Urinary bladder (tissue), 4 donors: ENCODE results near the gene ZMYM2. TPM values are rescaled to one million over a fixed set of nuclear protein-coding genes. Genes with fewer than 3 reads are reported as not detected.
"Not testable (repeated sequence)": the region's sequence is repeated elsewhere in the genome, so short reads cannot be mapped to it uniquely, and the experiment has no call there.

Source experiments
- DNase-seq: peaks from one replicate; pipeline ENCODE4 v3.0.0-alpha.2; 2015; ENCODE audit errors: extremely low spot score
- H3K27ac ChIP-seq: one replicate; pipeline ENCODE4 v1.5.1; 2013; ENCODE audit warnings: low read depth, mild to moderate bottlenecking, moderate library complexity
- H3K36me3 ChIP-seq: one replicate; pipeline ENCODE4 v1.6.1; 2013; ENCODE audit warnings: mild to moderate bottlenecking, moderate library complexity; ENCODE audit not compliant: insufficient read depth
- H3K4me1 ChIP-seq: one replicate; pipeline ENCODE4 v1.6.1; 2013; ENCODE audit warnings: mild to moderate bottlenecking, moderate library complexity; ENCODE audit not compliant: insufficient read depth
- H3K4me3 ChIP-seq: one replicate; pipeline ENCODE4 v1.5.1; 2013; ENCODE audit warnings: low read depth, low read length
- whole genome bisulfite sequencing: extraction: QIAGEN DNeasy Blood & Tissue Kit; methylation state at CpG from one replicate; pipeline ENCODE4 v1.1.7; 2013; 5-methylcytosine and 5-hydroxymethylcytosine counted together
- polyA plus RNA-seq: library from polyadenylated mRNA; stranded (reverse); fragments of 200-250 nt; gene quantifications from one replicate; pipeline ENCODE4 v1.2.3, GENCODE V29; 2013
- total RNA-seq: library from RNA; depleted of rRNA; stranded (reverse); fragments of >200 nt; gene quantifications from one replicate; pipeline ENCODE4 v1.2.3, GENCODE V29; 2014
- donor health status: healthy with polysubstance abuse.
- donor health status: healthy.

Gene ZMYM2
- total and polyA plus RNA-seq, 2 donors = 20.0 to 199 TPM

GRCh38 chr13:19961489-19961888, 3.0 kb downstream of the ZMYM2 start:
- Histone ChIP-seq H3K27ac (no peak overlapping the region), H3K4me1 (no peaks in the 10 kb centered on the region), H3K4me3 (no peak overlapping the region), H3K36me3 (no peaks in the 10 kb centered on the region)
- WGBS = 43% methylated on average over 4 of the region's 4 CpGs
- no peak for DNase-seq

- no peaks in the 10 kb centered on the region for H3K36me3 ChIP-seq
- H3K4me1 ChIP-seq = no peaks in the 10 kb centered on the region
- no peak overlapping the region for H3K4me3 ChIP-seq
- no peak for DNase-seq
- no peak overlapping the region for H3K27ac ChIP-seq
Measured at GRCh38 chr13:19961924-19962323, 3.4 kb downstream of the ZMYM2 start.

GRCh38 chr13:19962894-19963293, 4.4 kb downstream of the ZMYM2 start:
- Histone ChIP-seq H3K4me1 (no peaks in the 10 kb centered on the region), H3K36me3 (no peaks in the 10 kb centered on the region), H3K27ac (no peak overlapping the region), H3K4me3 (no peak overlapping the region)
- WGBS = 85% methylated on average over 10 of the region's 10 CpGs
- DNase-seq = no peak

GRCh38 chr13:19967621-19968020, 9.1 kb downstream of the ZMYM2 start:
- 81% methylated on average over 3 of the region's 3 CpGs for WGBS
- H3K4me3 ChIP-seq = no peak overlapping the region
- DNase-seq = no peak
- H3K27ac ChIP-seq = no peak overlapping the region
- no peaks in the 10 kb centered on the region for H3K36me3 ChIP-seq
- H3K4me1 ChIP-seq = no peaks in the 10 kb centered on the region

DNA sequence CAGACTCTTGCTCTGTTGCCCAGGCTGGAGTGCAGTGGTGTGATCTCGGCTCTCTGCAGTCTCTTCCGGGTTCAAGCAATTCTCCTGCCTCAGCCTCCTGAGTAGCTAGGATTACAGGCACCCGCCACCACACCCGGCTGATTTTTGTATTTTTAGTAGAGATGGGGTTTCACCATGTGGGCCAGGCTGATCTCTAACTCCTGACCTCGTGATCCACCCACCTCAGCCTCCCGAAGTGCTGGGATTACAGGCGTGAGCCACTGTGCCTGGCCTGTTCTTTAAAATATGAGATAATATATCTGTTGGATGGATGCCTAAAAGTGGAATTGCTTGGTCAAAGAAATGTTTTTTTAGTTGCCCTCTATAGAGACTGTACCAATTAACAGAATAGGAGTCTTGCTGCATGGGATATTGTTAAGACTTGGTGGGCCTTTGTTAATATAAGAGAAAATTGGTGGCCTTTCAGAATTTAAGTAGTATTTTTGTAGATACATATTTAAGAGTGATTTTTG, 16.0 kb downstream of the ZMYM2 start:
- not testable (repeated sequence) for H3K27ac ChIP-seq, H3K4me1 ChIP-seq, H3K4me3 ChIP-seq, H3K36me3 ChIP-seq, DNase-seq
- 85% methylated on average over 7 of the region's 7 CpGs for WGBS

DNA sequence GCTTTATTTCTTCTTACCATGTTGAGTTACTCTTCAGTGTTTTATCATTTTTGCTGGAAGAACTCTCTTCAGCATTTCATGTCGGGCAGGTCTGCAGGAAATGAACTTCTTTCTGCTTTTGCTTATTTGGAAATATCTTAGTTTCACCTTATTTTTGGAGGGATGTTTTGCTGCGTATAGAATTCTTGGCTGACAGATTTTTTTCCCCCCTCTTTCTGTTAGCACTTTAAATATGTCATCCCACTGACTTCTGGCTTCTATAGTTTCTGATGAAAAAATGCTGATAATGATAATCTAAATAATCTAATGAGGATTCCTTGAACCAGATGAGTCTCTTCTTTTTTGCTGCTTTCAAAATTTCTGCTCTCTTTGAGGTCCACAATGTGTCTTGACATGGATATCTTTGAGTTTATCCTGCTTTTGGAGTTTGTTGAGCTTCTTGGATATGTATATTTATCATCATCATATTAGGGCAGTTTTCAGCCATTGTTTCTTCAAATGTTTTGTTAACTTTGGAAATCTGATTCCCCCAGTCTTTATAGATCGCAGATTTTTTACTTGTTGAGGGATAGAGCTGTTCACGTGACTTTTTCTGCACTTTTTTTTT, 20.4 kb downstream of the ZMYM2 start:
- no peaks in the 10 kb centered on the region for H3K4me1 ChIP-seq
- H3K27ac ChIP-seq = no peak overlapping the region
- no peak for DNase-seq
- peaks cover 2% of the 10 kb centered on the region for H3K36me3 ChIP-seq
- 99% methylated on average over 4 of the region's 4 CpGs for WGBS
- no peak overlapping the region for H3K4me3 ChIP-seq

DNA sequence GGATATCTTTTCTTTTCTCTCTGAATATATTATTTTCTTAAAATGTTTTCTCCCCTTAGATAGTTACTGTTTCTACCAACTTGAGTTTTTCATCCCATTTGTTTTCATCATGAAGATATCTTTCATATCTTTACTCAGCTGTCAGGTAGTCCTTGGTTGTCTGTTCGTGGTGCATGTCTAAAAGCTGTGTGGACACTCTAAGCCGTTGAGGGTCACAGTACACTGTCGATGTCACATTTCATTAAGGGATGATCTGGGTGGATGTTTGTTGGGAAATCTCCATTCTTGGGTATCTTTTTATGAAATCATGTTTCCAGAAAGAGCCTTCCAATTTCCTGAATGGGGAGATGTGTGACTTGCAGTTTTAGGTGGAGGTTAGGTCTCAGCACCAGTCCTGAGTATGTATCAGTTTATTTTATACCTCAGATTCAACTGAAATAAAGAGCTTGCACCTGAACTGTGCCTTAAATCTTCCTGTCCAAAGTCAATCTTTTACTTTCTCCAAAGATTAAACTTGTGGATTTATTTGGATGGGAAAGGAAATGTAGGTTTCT, 23.2 kb downstream of the ZMYM2 start:
- no peak overlapping the region for H3K27ac ChIP-seq
- no peak for DNase-seq
- no peak overlapping the region for H3K4me3 ChIP-seq
- peaks cover 2% of the 10 kb centered on the region for H3K36me3 ChIP-seq
- no peaks in the 10 kb centered on the region for H3K4me1 ChIP-seq
- WGBS = 90% methylated on average over 3 of the region's 3 CpGs

GRCh38 chr13:19982447-19983043, 24.0 kb downstream of the ZMYM2 start:
- Histone ChIP-seq H3K27ac (no peak overlapping the region), H3K4me3 (no peak overlapping the region), H3K36me3 (peaks cover 2% of the 10 kb centered on the region), H3K4me1 (no peaks in the 10 kb centered on the region)
- WGBS = 76% methylated on average over 5 of the region's 5 CpGs
- DNase-seq = no peak

DNA sequence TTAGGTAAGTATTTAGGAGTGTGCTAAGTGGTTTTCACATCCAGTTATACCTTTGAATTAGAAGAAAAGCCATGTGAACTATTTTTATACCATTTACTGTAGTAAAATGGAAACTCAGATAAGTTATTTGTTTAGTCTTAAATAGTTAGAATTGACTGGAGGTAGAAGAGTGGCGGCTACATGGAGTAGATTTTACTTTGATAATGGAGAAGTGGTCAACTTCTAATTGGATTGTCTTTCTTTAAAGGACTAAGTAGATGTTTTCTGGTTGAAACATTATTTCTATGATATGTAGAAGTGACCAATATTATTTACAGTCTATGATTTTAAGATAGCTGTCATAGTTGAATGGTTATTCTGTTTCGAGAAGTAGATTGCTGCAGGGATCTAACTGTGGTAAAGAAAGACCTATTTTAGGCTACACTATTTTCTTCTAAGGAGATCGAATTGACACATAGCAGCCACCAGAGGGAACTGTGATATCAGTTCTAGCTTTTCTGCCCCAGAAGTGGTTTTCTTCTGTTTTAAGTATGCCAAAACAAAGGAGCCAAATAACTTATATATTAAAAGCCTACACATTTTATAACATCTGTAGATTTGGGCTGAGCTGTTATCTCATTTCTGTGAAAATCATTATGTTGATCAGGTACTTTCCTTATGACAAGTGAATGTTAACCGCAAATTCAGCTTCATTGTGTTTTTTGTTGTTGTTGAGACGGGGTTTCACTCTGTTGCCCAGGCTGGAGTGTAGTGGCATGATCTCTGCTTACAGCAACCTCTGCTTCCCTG, 26.1 kb downstream of the ZMYM2 start:
- DNase-seq = no peak
- 68% methylated on average over 5 of the region's 5 CpGs for WGBS
- Histone ChIP-seq H3K36me3 (no peaks in the 10 kb centered on the region), H3K4me3 (no peak overlapping the region), H3K4me1 (no peaks in the 10 kb centered on the region), H3K27ac (no peak overlapping the region)

DNA sequence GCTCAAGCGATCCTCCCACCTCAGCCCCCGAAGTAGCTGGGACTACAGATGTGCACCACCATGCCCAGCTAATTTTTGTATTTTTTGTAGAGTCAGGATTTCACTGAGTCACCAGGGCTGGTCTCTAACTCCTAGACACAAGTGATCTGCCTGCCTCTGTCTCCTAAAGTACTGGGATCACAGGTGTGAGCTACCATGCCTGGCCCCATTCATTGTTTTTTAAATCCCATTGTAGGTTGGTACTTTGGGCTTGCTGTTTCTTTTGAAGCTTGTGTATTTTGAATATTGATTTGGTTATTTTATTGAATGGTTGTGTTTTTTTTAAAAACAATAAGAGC, 26.7 kb downstream of the ZMYM2 start:
- no peak overlapping the region for H3K27ac ChIP-seq
- H3K4me3 ChIP-seq = no peak overlapping the region
- no peaks in the 10 kb centered on the region for H3K36me3 ChIP-seq
- 72% methylated on average over 2 of the region's 2 CpGs for WGBS
- no peak for DNase-seq
- H3K4me1 ChIP-seq = no peaks in the 10 kb centered on the region

DNA sequence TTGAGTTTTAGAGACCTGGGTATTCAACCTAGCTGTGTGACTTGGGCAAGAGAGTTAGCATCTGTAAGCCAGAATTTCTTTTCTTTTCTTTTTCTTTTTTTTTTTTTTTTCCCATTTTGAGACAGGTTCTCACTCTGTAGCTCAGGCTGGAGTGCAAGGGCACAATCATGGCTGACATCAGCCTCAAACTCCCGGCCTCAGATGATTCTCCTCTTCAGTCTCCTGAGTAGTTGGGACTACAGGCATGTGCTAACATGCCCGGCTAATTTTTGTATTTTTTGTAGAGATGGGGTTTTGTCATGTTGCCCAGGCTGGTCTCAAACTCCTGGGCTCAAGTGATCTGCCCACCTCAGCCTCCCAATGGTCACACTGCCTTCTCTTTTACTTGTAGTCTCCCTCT, 33.0 kb downstream of the ZMYM2 start:
- Histone ChIP-seq H3K4me3 (no peak overlapping the region), H3K36me3 (peaks cover 9% of the 10 kb centered on the region), H3K27ac (no peak overlapping the region), H3K4me1 (no peaks in the 10 kb centered on the region)
- WGBS = 84% methylated on average over 2 of the region's 2 CpGs
- DNase-seq = no peak

GRCh38 chr13:19993024-19993423, 34.5 kb downstream of the ZMYM2 start:
- peaks cover 9% of the 10 kb centered on the region for H3K36me3 ChIP-seq
- H3K4me3 ChIP-seq = no peak overlapping the region
- DNase-seq = no peak
- no peak overlapping the region for H3K27ac ChIP-seq
- WGBS = 89% methylated on average over 4 of the region's 4 CpGs
- H3K4me1 ChIP-seq = no peaks in the 10 kb centered on the region

GRCh38 chr13:19998960-19999359, 40.4 kb downstream of the ZMYM2 start:
- H3K27ac ChIP-seq = no peak overlapping the region
- H3K4me1 ChIP-seq = no peaks in the 10 kb centered on the region
- no peak for DNase-seq
- H3K36me3 ChIP-seq = peaks cover 5% of the 10 kb centered on the region
- WGBS = 95% methylated on average over 3 of the region's 3 CpGs
- no peak overlapping the region for H3K4me3 ChIP-seq

- H3K36me3 ChIP-seq = no peaks in the 10 kb centered on the region
- H3K4me3 ChIP-seq = no peak overlapping the region
- no peak for DNase-seq
- H3K4me1 ChIP-seq = no peaks in the 10 kb centered on the region
- WGBS = 67% methylated on average over 5 of the region's 5 CpGs
- H3K27ac ChIP-seq = no peak overlapping the region
Measured at GRCh38 chr13:20000062-20000552, 41.6 kb downstream of the ZMYM2 start.
